Endothelial cell of umbilical vein (primary cell): Measurements from ENCODE around the gene KLF13.

Experiments used
- EZH2 ChIP-seq: IDR thresholded peaks from 2 replicates; pipeline ENCODE4 v1.6.1; 2012; ENCODE audit warnings: borderline replicate concordance, low read depth, mild to moderate bottlenecking, moderate library complexity, low read length, inconsistent platforms; ENCODE audit not compliant: severe bottlenecking
- GATA2 ChIP-seq: IDR thresholded peaks from 2 replicates; pipeline ENCODE4 v1.7.0; 2011; ENCODE audit warnings: low read depth, mild to moderate bottlenecking, moderate library complexity, mixed read lengths, low read length; ENCODE audit not compliant: insufficient read length, insufficient read depth
- POLR2A ChIP-seq: IDR thresholded peaks from 2 replicates; pipeline ENCODE4 v1.6.1; 2012; ENCODE audit warnings: low read depth, mild to moderate bottlenecking, control low read depth, low read length
- POLR2AphosphoS5 ChIP-seq: IDR thresholded peaks from 2 replicates; pipeline ENCODE4 v1.6.1; 2012; ENCODE audit warnings: low read depth, mild to moderate bottlenecking, control low read depth, low read length, moderate library complexity; ENCODE audit not compliant: insufficient read depth
- TF ChIP-seq, protein P1 (sequence below), 2 donors: IDR thresholded peaks; 1 replicate in 1 of 2; 2 replicates in 1 of 2; pipeline ENCODE4 v1.5.1; 2011; ENCODE audit warnings: low read length in 2 of 2, mild to moderate bottlenecking in 2 of 2, moderate library complexity in 2 of 2, control low read depth in 1 of 2, inconsistent platforms in 1 of 2, low read depth in 1 of 2; ENCODE audit not compliant: insufficient read depth in 1 of 2; ENCODE audit errors: extremely low read depth in 1 of 2

GRCh38 chr15:31300981-31301672, 25.5 kb upstream of the KLF13 start:
- TF ChIP-seq EZH2: no peak
- TF ChIP-seq, protein P1, sequence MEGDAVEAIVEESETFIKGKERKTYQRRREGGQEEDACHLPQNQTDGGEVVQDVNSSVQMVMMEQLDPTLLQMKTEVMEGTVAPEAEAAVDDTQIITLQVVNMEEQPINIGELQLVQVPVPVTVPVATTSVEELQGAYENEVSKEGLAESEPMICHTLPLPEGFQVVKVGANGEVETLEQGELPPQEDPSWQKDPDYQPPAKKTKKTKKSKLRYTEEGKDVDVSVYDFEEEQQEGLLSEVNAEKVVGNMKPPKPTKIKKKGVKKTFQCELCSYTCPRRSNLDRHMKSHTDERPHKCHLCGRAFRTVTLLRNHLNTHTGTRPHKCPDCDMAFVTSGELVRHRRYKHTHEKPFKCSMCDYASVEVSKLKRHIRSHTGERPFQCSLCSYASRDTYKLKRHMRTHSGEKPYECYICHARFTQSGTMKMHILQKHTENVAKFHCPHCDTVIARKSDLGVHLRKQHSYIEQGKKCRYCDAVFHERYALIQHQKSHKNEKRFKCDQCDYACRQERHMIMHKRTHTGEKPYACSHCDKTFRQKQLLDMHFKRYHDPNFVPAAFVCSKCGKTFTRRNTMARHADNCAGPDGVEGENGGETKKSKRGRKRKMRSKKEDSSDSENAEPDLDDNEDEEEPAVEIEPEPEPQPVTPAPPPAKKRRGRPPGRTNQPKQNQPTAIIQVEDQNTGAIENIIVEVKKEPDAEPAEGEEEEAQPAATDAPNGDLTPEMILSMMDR (IDR thresholded peaks at IDR 0.05; ENCODE audit: extremely low read depth in 1 of 2, insufficient read depth in 1 of 2, low read depth in 1 of 2, low read length in 2 of 2): no peak
- no peak for TF ChIP-seq POLR2AphosphoS5
- no peak for TF ChIP-seq POLR2A
- TF ChIP-seq GATA2: no peak
